Measurements from ENCODE around the gene RPL7A. TPM values are rescaled to one million over a fixed set of nuclear protein-coding genes. Genes with fewer than 3 reads are reported as not detected.

Gene RPL7A
- total and polyA plus RNA-seq, 2 of the 4 experiments (the other 2 are of a cell fraction): 3,220 to 4,096 TPM

GRCh38 chr9:133327834-133328484 is 20.1 kb upstream of the RPL7A start:
- dilution Hi-C loops (cut with HindIII; ENCODE audit: low sequenced_read_pairs, unreplicated experiment) (no loop called here), in situ Hi-C loops (cut with MboI; ENCODE audit: low sequenced_read_pairs) (no loop called here), intact Hi-C loops (cut with micrococcal nuclease) (no loop called here)
- no peak overlapping the region for H3K56ac ChIP-seq (ENCODE audit: extremely low read depth, insufficient read depth, low read length)
- no peak overlapping the region for H4K8ac ChIP-seq (ENCODE audit: low read depth in 2 of 2, low read length in 2 of 2)
- H3K4me1 ChIP-seq (ENCODE audit: control insufficient read depth, insufficient read depth, low read length): no peaks in the 10 kb centered on the region
- H2BK5ac ChIP-seq (ENCODE audit: low read depth, low read length, poor library complexity, severe bottlenecking): no peak overlapping the region
- DNase-seq: no peak
- H2BK15ac ChIP-seq (ENCODE audit: low read depth, low read length): no peak overlapping the region
- peaks cover 1 to 2% of the 10 kb centered on the region in 2 experiments; a peak in 1 of 4 replicates for H3K79me1 ChIP-seq (ENCODE audit: low read depth in 1 of 2, low read length in 2 of 2)
- no peak overlapping the region for H4K91ac ChIP-seq (ENCODE audit: insufficient read depth, low read depth, low read length)
- WGBS, 2 experiments (ENCODE audit: extremely low coverage in 2 of 2, insufficient read length in 1 of 2): 81% methylated on average over 3 of the region's 10 CpGs; no CpG with 5 or more reads in 1 of the 2 experiments
- no peak overlapping the region for H2AK5ac ChIP-seq (ENCODE audit: low read depth, low read length)
- ATAC-seq (ENCODE audit: low read depth): no peak
- H3K18ac ChIP-seq (ENCODE audit: low read depth, low read length): no peak overlapping the region
- no peak overlapping the region for H3K4me2 ChIP-seq (ENCODE audit: low read depth, low read length)
- H3K14ac ChIP-seq (replicated peaks; ENCODE audit: low read depth, low read length): no peak overlapping the region
- H4K5ac ChIP-seq (ENCODE audit: low read depth, low read length): no peak overlapping the region
- POLR2A ChIA-PET (ENCODE audit: unreplicated experiment): no interaction called here
- H2BK20ac ChIP-seq (ENCODE audit: low read depth, low read length): no peak overlapping the region
- H3K9me3 ChIP-seq (ENCODE audit: control insufficient read depth, insufficient read depth, low read length): no peaks in the 10 kb centered on the region
- H3K23ac ChIP-seq (ENCODE audit: low read depth, low read length): no peak overlapping the region
- no peaks in the 10 kb centered on the region; the same call in 1 of the 2 replicates for H4K20me1 ChIP-seq (ENCODE audit: insufficient read depth, low read length)
- peaks cover 6% of the 10 kb centered on the region; the same call in 1 of the 2 replicates for H3K27me3 ChIP-seq (ENCODE audit: control insufficient read depth, insufficient read depth, low read length)
- no peak overlapping the region for H3K9ac ChIP-seq (ENCODE audit: low read depth, low read length)
- no peak overlapping the region for H3K27ac ChIP-seq (ENCODE audit: insufficient read depth, low read length)
- no peak overlapping the region for H2AK9ac ChIP-seq (replicated peaks; ENCODE audit: low read depth, low read length, poor library complexity)
- no peak overlapping the region for H3K4me3 ChIP-seq (ENCODE audit: insufficient read depth, low read depth, low read length)
- no peak overlapping the region for H2BK120ac ChIP-seq (ENCODE audit: low read depth, low read length)
- H2AFZ ChIP-seq (replicated peaks; ENCODE audit: low read length, poor library complexity): no peak overlapping the region
- no TSS peak for BruUV-seq (replicated peaks)
- H3K4ac ChIP-seq (ENCODE audit: low read depth, low read length): no peak overlapping the region
- H3K9me1 ChIP-seq (ENCODE audit: insufficient read depth, low read length): no peaks in the 10 kb centered on the region
- no peak for TF ChIP-seq MAFK (IDR thresholded peaks at IDR 0.05; ENCODE audit: low read depth, low read length)
- no peak for TF ChIP-seq MXI1 (IDR thresholded peaks at IDR 0.05; ENCODE audit: borderline replicate concordance, low read depth, low read length)
- TF ChIP-seq CEBPB (IDR thresholded peaks at IDR 0.05; ENCODE audit: low read depth, low read length): no peak
- no peak for TF ChIP-seq USF2 (IDR thresholded peaks at IDR 0.05; ENCODE audit: low read depth, low read length)
- no peak for TF ChIP-seq ELK1 (IDR thresholded peaks at IDR 0.05; ENCODE audit: borderline replicate concordance, low read depth, low read length)
- TF ChIP-seq SMC3 (IDR thresholded peaks at IDR 0.05; ENCODE audit: low read depth, low read length): no peak
- no peak for TF ChIP-seq MAZ (IDR thresholded peaks at IDR 0.05; ENCODE audit: borderline replicate concordance, low read depth, low read length)
- no peak for TF ChIP-seq NFE2L2 (IDR thresholded peaks at IDR 0.05; ENCODE audit: low read depth, low read length)
- TF ChIP-seq BHLHE40 (IDR thresholded peaks at IDR 0.05; ENCODE audit: low read depth, low read length): no peak
- TF ChIP-seq FOS (IDR thresholded peaks at IDR 0.05; ENCODE audit: low read depth, low read length): no peak
- TF ChIP-seq RAD21 (IDR thresholded peaks at IDR 0.05; ENCODE audit: low read length): no peak
- TF ChIP-seq POLR2A (IDR thresholded peaks at IDR 0.05; ENCODE audit: low read depth, low read length): no peak
- H3K36me3 ChIP-seq (ENCODE audit: control insufficient read depth, insufficient read depth, low read length): peaks cover 22% of the 10 kb centered on the region
- CTCF ChIA-PET: no interaction called here

Data from IMR-90 (cell line).